HG03064 (cell line): ENCODE data around the gene EFNA3.

ENCODE experiments used
- ATAC-seq: cut with Tn5 transposase; IDR thresholded peaks from one replicate; pipeline ENCODE4 v1.9.1; 2021; ENCODE audit warnings: low read depth; ENCODE audit not compliant: unreplicated experiment

The EFNA3 gene

DNA sequence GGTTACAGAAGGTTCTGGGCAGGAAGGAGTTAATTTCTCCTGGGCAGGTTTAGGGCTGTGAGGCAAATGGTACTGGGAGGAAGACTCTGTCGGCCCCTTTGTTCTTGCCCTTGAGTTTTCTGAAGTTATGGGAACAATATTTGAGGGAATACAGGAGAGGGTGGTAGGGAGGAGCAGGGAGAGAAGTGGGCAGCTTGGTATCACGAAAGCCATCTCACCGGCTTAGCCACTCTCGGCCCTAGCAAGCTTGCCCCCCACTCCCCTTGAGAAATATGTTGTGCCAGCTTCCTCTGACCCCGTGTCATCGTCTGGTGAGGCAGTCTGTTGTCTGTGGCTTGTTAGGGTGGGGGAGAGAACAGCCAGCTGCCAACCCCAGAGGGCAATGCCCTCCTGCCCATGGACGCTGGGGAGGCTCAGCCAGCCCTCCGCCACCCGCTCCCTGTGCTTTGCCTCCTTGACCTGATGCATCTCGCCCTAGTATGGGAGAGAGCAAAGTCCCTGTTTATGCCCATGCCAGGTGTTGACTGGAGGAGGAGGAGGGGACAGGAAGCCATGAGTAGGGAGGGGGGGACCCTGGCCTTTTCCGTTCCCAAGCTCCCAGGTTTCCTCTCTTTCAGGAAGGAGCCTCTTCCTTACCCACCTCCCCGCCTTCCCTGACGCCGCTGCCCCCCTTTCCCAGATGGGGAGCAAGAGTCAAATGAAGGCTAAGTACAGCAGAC lies 50.3 kb downstream of the EFNA3 start:
- ATAC-seq: no peak

DNA sequence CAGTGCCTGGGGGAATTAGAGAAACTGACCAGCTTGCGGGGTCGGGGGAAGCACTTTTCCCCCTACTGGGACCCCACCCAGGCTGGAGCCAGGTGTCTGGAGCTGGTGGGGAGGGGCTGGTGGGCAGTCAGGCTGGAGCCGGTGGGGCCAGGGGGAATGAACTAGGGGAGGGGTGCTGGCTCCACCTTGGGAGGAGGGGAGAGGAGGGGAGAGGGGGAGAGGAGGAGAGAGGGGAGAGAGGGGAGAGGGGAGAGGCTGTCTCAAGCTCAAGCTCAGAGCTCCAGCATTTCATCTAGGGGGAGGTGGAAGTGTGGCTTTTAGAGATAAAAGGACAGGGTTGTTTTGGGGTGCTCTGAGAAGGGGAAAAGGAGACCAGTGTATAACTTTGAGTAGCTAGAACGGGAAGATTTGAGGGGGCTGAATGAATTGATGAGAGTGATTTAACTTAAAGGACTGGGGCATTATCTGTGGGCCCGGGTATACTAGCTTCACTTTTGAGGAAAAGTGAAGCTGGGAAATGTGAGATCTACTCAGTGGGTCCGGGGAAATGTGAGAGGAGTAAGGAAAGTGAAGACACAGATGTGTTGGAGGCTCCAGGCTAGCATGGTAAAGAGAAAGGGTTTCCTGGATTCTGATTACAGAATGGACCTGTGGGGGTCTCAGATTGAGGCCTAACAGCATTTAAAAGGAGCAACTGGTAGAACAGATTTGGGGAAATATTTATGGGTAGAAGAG lies 51.8 kb downstream of the EFNA3 start:
- ATAC-seq: no peak

DNA sequence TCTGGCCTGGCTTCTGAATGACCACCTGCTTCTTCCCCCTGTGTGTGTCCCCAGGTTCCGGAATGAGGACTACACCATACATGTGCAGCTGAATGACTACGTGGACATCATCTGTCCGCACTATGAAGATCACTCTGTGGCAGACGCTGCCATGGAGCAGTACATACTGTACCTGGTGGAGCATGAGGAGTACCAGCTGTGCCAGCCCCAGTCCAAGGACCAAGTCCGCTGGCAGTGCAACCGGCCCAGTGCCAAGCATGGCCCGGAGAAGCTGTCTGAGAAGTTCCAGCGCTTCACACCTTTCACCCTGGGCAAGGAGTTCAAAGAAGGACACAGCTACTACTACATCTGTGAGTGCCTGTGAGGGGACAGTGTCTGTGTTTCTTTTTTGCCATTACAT lies 52.6 kb downstream of the EFNA3 start:
- no peak for ATAC-seq

DNA sequence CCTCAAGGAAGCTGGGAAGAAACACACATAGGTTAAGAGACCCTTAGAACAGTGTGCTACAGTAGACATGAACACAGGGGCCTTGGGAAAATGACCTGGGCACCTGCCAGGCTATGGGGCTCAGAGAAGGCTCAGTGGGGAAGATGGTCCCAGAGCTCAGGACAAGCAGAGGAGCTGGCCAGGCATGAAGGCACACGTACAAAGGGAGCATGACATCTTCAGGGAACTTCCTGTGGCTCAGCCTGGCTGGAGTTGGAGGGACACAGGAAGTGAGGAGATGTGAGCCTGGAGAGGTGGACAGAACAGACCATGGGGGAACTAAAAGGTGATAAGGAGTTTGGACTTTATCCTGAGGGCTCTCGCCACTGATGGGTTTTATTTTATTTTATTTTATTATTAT lies 53.2 kb downstream of the EFNA3 start:
- no peak for ATAC-seq

DNA sequence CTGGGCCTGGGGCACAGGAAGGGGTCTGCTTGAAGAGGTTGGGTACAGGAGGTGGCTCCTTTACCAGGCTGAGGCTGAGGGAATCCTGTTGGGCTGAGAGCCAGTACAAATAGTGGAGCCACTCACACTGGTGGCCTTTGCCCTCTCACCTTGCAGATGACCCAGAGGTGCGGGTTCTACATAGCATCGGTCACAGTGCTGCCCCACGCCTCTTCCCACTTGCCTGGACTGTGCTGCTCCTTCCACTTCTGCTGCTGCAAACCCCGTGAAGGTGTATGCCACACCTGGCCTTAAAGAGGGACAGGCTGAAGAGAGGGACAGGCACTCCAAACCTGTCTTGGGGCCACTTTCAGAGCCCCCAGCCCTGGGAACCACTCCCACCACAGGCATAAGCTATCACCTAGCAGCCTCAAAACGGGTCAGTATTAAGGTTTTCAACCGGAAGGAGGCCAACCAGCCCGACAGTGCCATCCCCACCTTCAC lies 55.2 kb downstream of the EFNA3 start:
- no peak for ATAC-seq

DNA sequence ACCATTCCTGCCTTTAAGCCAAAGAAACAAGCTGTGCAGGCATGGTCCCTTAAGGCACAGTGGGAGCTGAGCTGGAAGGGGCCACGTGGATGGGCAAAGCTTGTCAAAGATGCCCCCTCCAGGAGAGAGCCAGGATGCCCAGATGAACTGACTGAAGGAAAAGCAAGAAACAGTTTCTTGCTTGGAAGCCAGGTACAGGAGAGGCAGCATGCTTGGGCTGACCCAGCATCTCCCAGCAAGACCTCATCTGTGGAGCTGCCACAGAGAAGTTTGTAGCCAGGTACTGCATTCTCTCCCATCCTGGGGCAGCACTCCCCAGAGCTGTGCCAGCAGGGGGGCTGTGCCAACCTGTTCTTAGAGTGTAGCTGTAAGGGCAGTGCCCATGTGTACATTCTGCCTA lies 55.7 kb downstream of the EFNA3 start:
- no peak for ATAC-seq

DNA sequence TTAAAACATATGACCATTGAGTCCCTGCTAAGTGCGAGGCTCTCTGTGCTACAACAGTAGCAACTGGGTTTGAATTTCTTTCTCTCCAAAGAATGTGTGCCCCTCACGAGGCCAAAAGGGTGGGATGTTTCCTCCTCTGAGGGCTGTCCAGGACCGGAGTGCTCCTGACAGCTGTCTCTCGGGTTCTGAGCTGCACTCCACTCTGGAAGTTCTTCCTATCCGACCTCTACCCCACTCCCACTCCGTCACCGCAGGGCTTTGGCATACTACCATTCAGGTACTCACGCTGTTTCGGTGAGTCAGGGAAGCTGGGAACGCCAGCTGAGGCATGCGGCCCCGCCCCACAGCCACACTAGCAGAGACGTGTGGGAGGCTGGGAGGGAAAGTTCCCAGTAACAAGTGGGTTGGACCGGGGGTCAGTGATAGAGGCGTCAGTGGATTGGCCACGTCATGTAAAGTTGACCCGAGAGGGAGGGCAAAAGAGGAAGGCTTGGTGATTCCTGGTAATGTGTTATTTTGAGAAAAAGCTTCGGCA lies 56.3 kb downstream of the EFNA3 start:
- ATAC-seq: no peak

DNA sequence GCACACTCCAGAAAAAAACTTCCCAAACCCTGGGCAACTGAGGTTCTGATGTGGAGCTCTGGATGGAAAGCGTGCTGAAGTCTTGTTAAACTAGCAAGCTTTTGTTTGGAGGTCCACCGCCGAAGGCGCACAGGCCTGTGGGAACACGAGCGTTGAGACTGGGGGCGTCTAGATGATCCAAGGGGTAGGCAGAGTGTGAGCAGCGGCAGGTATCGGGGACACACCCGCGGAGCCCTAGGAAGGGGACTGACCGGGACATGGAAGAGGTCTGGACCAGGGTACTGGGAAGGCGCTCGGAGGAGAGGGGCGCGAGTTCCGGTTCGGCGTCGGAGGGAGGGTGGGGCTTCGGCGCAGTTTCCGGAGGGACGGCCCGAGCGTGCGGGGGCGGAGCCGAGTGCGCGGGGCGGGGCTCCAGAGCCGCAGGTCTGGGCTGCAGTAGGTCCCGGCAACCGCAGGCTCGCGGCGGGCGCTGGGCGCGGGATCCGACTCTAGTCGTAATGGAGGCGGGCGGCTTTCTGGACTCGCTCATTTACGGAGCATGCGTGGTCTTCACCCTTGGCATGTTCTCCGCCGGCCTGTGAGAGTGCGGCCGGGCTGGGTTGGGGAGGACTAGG lies 56.9 kb downstream of the EFNA3 start, which contains the start of gene SLC50A1:
SLC50A1 (plus strand) TSS at position 438 of the 614 bp plus-strand sequence; CDS start at position 498, 60 bp downstream.
- peak; percentile 50 for ATAC-seq

DNA sequence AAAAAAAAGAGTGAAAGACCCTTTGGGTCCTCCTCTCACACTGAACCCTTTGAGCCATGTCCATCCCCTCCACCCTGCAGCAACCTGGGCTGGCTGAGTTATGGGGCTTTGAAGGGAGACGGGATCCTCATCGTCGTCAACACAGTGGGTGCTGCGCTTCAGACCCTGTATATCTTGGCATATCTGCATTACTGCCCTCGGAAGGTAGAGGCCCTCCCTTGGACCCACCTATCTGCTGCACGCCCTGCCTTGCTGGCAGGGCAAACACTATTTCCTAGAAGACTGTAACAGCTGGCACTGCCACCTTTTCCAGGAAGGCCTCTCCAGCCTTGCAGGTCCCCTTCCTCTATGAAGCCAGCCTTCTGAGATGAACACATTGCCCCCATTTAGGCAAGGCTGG lies 58.1 kb downstream of the EFNA3 start:
- no peak for ATAC-seq
